Neuronal stem cell (in vitro differentiated cells): Measurements from ENCODE around the gene HAGH.
A peak's percentile ranks its signal among the peaks of the same experiment; 100 is the strongest.

Experiments used
- DNase-seq: peaks from one replicate; pipeline ENCODE4 v3.0.0-alpha.2; 2013; ENCODE audit warnings: low spot score
- H2AFZ ChIP-seq: one replicate; pipeline ENCODE4 v1.6.1; 2013; ENCODE audit warnings: mild to moderate bottlenecking, low read length, inconsistent platforms
- H2AK5ac ChIP-seq: 2 replicates; pipeline ENCODE4 v1.6.1; 2013; ENCODE audit warnings: low read depth, mild to moderate bottlenecking, inconsistent platforms, low read length, moderate library complexity, mixed read lengths
- H2BK120ac ChIP-seq: 2 replicates; pipeline ENCODE4 v1.6.1; 2013; ENCODE audit warnings: low read depth, mild to moderate bottlenecking, inconsistent platforms, low read length, moderate library complexity, mixed read lengths
- H2BK12ac ChIP-seq: one replicate; pipeline ENCODE4 v1.6.1; 2013; ENCODE audit warnings: low read length, inconsistent platforms
- H2BK15ac ChIP-seq: 2 replicates; pipeline ENCODE4 v1.6.1; 2013; ENCODE audit warnings: mild to moderate bottlenecking, low read length, inconsistent platforms, mixed read lengths
- H2BK5ac ChIP-seq: one replicate; pipeline ENCODE4 v1.6.1; 2013; ENCODE audit warnings: inconsistent platforms, mild to moderate bottlenecking, low read length, moderate library complexity
- H3K14ac ChIP-seq: one replicate; pipeline ENCODE4 v1.6.1; 2013; ENCODE audit warnings: low read length, inconsistent platforms
- H3K18ac ChIP-seq: 2 replicates; pipeline ENCODE4 v1.6.1; 2013; ENCODE audit warnings: low read length, inconsistent platforms
- H3K23ac ChIP-seq: 2 replicates; pipeline ENCODE4 v1.6.1; 2013; ENCODE audit warnings: low read depth, mild to moderate bottlenecking, mixed read lengths, low read length, inconsistent platforms; ENCODE audit not compliant: poor library complexity
- H3K27ac ChIP-seq: replicated peaks from 3 replicates; pipeline ENCODE4 v1.5.1; 2013; ENCODE audit warnings: low read length, inconsistent platforms
- H3K27me3 ChIP-seq, 3 experiments: 2 replicates each; pipeline ENCODE4 v1.6.1; 2013; ENCODE audit warnings: low read length in 3 of 3, mild to moderate bottlenecking in 2 of 3, inconsistent platforms in 1 of 3, low read depth in 1 of 3, mixed read lengths in 1 of 3, moderate library complexity in 1 of 3; ENCODE audit not compliant: control insufficient read depth in 3 of 3, insufficient read depth in 3 of 3
- H3K36me3 ChIP-seq, 2 donors: replicated peaks in 1 of 2; 2 replicates each; pipeline ENCODE4 v1.6.1; 2013; ENCODE audit warnings: low read length in 2 of 2; ENCODE audit not compliant: control insufficient read depth in 2 of 2, insufficient read depth in 2 of 2
- H3K4ac ChIP-seq: 2 replicates; pipeline ENCODE4 v1.6.1; 2013; ENCODE audit warnings: inconsistent platforms, mild to moderate bottlenecking, low read length, moderate library complexity
- H3K4me1 ChIP-seq, 2 donors: 1 replicate in 1 of 2; 2 replicates in 1 of 2; pipeline ENCODE4 v1.6.1; 2013; ENCODE audit warnings: low read length in 2 of 2, low read depth in 1 of 2; ENCODE audit not compliant: control insufficient read depth in 2 of 2, insufficient read depth in 1 of 2
- H3K4me2 ChIP-seq: one replicate; pipeline ENCODE4 v1.6.1; 2013; ENCODE audit warnings: mild to moderate bottlenecking, low read length, inconsistent platforms; ENCODE audit not compliant: insufficient read depth, poor library complexity, severe bottlenecking
- H3K4me3 ChIP-seq, 2 donors: 2 replicates each; pipeline ENCODE4 v1.5.1; 2013; ENCODE audit warnings: low read length in 2 of 2, mild to moderate bottlenecking in 2 of 2, inconsistent platforms in 1 of 2, moderate library complexity in 1 of 2
- H3K79me1 ChIP-seq: one replicate; pipeline ENCODE4 v1.6.1; 2013; ENCODE audit warnings: low read depth, mild to moderate bottlenecking, inconsistent platforms, low read length, moderate library complexity
- H3K9ac ChIP-seq: one replicate; pipeline ENCODE4 v1.6.1; 2013; ENCODE audit warnings: mild to moderate bottlenecking, low read depth, low read length, inconsistent platforms; ENCODE audit not compliant: poor library complexity
- H3K9me3 ChIP-seq, 2 donors: replicated peaks in 1 of 2; 2 replicates each; pipeline versions ENCODE3 to v1.6.1; 2013; ENCODE audit warnings: low read length in 2 of 2, mild to moderate bottlenecking in 2 of 2, inconsistent platforms in 1 of 2, low read depth in 1 of 2, mixed read lengths in 1 of 2, moderate library complexity in 1 of 2; ENCODE audit not compliant: control insufficient read depth in 2 of 2, insufficient read depth in 1 of 2
- H4K8ac ChIP-seq: one replicate; pipeline ENCODE4 v1.6.1; 2013; ENCODE audit warnings: low read depth, mild to moderate bottlenecking, inconsistent platforms, low read length, moderate library complexity
- H4K91ac ChIP-seq: one replicate; pipeline ENCODE4 v1.6.1; 2013; ENCODE audit warnings: low read length, low read depth, mild to moderate bottlenecking, inconsistent platforms; ENCODE audit not compliant: poor library complexity
- WGBS, 2 donors: extraction: QIAGEN DNeasy Blood & Tissue Kit; methylation state at CpG; one replicate each; pipeline ENCODE4 v1.1.7; 2013; ENCODE audit warnings: missing lambda C conversion rate in 2 of 2, mixed read lengths in 1 of 2; ENCODE audit not compliant: insufficient read length in 2 of 2, insufficient replicate concordance in 1 of 2; ENCODE audit errors: extremely low coverage in 2 of 2; 5-methylcytosine and 5-hydroxymethylcytosine counted together

HAGH gene

DNA sequence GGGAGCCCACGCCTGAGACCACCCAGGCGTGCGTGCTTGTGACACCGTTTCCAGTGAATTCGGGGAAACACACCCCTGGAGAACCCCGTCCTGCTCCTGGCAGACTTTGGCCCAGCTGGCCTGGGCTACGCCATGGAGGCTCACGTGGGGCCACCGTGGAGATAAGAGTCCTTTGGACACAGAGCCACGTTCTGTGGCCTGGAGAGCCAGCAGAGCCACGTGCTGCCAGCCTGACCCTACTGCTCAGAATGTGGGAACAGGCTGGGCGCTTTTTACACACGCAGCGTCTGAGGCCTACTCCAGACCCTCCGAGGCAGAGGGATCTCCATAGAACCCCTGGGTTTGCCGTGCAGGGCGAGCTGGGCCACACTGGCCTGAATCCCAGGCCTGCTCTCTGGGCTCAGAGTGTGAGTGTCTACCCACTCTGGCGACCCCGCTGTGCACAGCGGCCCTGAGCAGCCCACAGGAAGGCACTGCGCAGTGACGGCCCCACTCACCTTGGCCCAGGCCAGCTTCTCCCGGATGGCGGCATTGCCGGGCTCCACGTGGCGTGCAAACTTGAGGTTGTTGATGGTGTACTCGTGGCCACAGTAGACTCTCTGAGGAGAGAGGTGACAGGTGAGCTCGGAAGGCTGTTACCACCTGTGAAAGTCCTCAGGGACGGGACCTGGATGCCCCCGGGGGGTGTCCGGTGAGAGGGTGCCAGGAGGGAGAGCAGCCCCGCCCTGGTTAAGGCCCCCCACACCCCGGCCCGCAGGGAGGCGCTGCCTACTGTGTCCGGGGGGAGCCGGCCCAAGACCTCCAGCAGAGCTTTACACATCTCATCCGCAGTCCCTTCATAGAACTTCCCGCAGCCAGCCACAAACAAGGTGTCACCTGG, 10.0 kb downstream of the HAGH start:
- no peaks in the 10 kb centered on the region for H3K27me3 ChIP-seq
- no peaks in the 10 kb centered on the region for H3K9me3 ChIP-seq
- H2BK15ac ChIP-seq, result no peak overlapping the region
- H2BK5ac ChIP-seq, result no peak overlapping the region
- no peak overlapping the region for H2AFZ ChIP-seq
- H3K4me1 ChIP-seq, result no peaks in the 10 kb centered on the region
- no peak overlapping the region for H3K18ac ChIP-seq
- no peak overlapping the region for H2AK5ac ChIP-seq
- no peak overlapping the region for H3K4me2 ChIP-seq
- peaks cover 7% of the 10 kb centered on the region for H3K79me1 ChIP-seq
- no peak overlapping the region for H3K14ac ChIP-seq
- peaks cover 10 to 57% of the 10 kb centered on the region in 2 donors for H3K36me3 ChIP-seq
- DNase-seq, result no peak
- no peak overlapping the region for H3K4me3 ChIP-seq
- H3K23ac ChIP-seq, result peak overlapping the region; percentile 11
- H3K27ac ChIP-seq, result no peak overlapping the region
- no peak overlapping the region for H4K91ac ChIP-seq
- H4K8ac ChIP-seq, result no peak overlapping the region
- H2BK120ac ChIP-seq, result no peak overlapping the region
- H3K9ac ChIP-seq, result no peak overlapping the region
- WGBS, 2 donors, result no CpG with 5 or more reads among the region's 40 CpGs
- no peak overlapping the region for H3K4ac ChIP-seq
- no peak overlapping the region for H2BK12ac ChIP-seq

DNA sequence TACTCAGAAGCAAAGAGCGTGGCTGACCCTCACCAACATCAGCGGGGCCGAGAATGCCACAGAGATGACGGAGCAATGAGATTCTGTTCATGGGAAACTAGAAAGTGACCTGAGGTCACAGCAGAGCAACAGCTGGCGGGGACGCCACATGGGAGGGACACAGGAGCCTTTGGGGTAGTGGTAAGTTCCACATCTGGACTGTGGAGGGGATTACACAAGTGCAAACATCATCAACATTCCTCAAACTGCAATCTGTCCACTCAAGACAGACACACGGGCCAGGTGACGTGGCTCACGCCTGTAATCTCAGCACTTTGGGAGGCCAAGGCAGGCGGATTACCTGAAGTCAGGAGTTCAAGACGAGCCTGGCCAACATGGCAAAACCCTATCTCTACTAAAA, 11.2 kb downstream of the HAGH start:
- Histone ChIP-seq H3K9ac (no peak overlapping the region), H3K18ac (no peak overlapping the region), H2BK15ac (no peak overlapping the region), H3K27ac (no peak overlapping the region), H2BK5ac (no peak overlapping the region), H3K27me3 (no peaks in the 10 kb centered on the region), H3K9me3 (no peaks in the 10 kb centered on the region), H3K4me2 (no peak overlapping the region), H3K23ac (no peak overlapping the region), H3K4me3 (no peak overlapping the region), H2BK12ac (no peak overlapping the region), H3K4me1 (no peaks in the 10 kb centered on the region), H3K79me1 (peaks cover 7% of the 10 kb centered on the region), H2BK120ac (no peak overlapping the region), H3K4ac (no peak overlapping the region), H2AK5ac (no peak overlapping the region), H4K91ac (no peak overlapping the region), H4K8ac (no peak overlapping the region), H2AFZ (no peak overlapping the region), H3K14ac (no peak overlapping the region), H3K36me3 (peaks cover 7 to 52% of the 10 kb centered on the region in 2 donors)
- no peak for DNase-seq
- WGBS, 2 donors, result no CpG with 5 or more reads among the region's 11 CpGs

DNA sequence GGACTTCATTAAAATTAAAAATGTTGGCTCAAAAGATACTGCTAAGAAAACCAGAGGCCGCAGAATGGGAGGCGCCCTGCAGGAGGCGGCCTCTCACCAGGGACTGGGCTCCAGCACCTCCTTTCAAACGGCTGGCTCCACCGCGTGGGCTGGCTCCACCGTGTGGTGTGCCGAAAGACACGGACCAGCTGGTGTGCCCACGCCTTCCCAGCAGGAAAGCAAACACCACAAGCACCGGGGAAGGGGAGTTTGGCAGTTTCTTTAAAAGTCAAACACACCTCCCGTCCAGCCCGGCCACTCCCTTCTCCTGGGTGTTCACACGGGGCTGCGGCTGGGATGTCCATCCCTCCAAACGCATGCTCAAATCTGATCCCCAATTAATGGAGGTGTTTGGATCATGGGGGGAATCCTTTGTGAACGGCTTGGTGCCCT, 13.9 kb downstream of the HAGH start:
- Histone ChIP-seq H2BK12ac (no peak overlapping the region), H3K4me3 (no peak overlapping the region), H3K9ac (no peak overlapping the region), H3K36me3 (peaks cover 25 to 62% of the 10 kb centered on the region in 2 donors), H3K4me2 (no peak overlapping the region), H3K23ac (no peak overlapping the region), H3K79me1 (peaks cover 11% of the 10 kb centered on the region), H2BK15ac (no peak overlapping the region), H3K4ac (no peak overlapping the region), H3K9me3 (no peaks in the 10 kb centered on the region), H2AFZ (no peak overlapping the region), H3K18ac (no peak overlapping the region), H2BK120ac (no peak overlapping the region), H3K14ac (no peak overlapping the region), H3K27me3 (no peaks in the 10 kb centered on the region), H3K4me1 (no peaks in the 10 kb centered on the region), H2BK5ac (no peak overlapping the region), H2AK5ac (no peak overlapping the region), H4K8ac (no peak overlapping the region), H4K91ac (no peak overlapping the region), H3K27ac (no peak overlapping the region)
- no CpG with 5 or more reads among the region's 17 CpGs for WGBS, 2 donors
- DNase-seq, result no peak

DNA sequence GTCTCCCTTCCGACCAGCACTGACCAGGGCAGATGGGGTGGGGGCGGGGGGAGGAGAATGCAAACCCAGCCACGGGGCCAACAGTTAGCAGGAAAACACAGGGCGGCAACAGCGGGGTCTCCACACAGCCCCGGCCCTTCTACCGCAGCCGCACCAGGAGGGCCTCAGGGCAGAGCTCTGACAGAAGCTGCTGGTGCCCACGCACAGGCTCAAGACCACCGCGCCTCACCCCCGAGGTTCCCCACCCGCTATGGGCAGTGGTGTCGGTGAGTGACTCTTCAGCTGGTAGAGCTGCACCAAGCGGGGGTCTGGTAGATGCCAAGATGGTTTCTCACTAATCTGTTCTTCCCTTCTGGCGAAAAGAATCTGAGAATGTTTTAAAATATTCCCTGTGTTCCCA, 16.1 kb downstream of the HAGH start:
- no peak overlapping the region for H2AFZ ChIP-seq
- H3K9ac ChIP-seq, result no peak overlapping the region
- H3K14ac ChIP-seq, result no peak overlapping the region
- H4K8ac ChIP-seq, result no peak overlapping the region
- H3K27me3 ChIP-seq, result no peaks in the 10 kb centered on the region
- H2BK12ac ChIP-seq, result no peak overlapping the region
- no peak overlapping the region for H3K4me2 ChIP-seq
- peak overlapping the region; percentile 63 for H2AK5ac ChIP-seq
- H3K4ac ChIP-seq, result no peak overlapping the region
- H3K4me1 ChIP-seq, result no peaks in the 10 kb centered on the region
- no peak overlapping the region for H4K91ac ChIP-seq
- H2BK120ac ChIP-seq, result no peak overlapping the region
- H3K23ac ChIP-seq, result peak overlapping the region; percentile 43
- WGBS, 2 donors, result no CpG with 5 or more reads among the region's 16 CpGs
- no peak overlapping the region for H3K27ac ChIP-seq
- no peak overlapping the region for H3K4me3 ChIP-seq
- no peak for DNase-seq
- H3K18ac ChIP-seq, result no peak overlapping the region
- no peak overlapping the region for H2BK5ac ChIP-seq
- no peaks in the 10 kb centered on the region for H3K9me3 ChIP-seq
- H3K36me3 ChIP-seq, result peaks cover 21 to 53% of the 10 kb centered on the region in 2 donors
- peaks cover 4% of the 10 kb centered on the region for H3K79me1 ChIP-seq
- H2BK15ac ChIP-seq, result no peak overlapping the region
